HG03135 (cell line): Measurements from ENCODE around the gene PPP2R2C.

Experiments
- ATAC-seq: cut with Tn5 transposase; IDR thresholded peaks from one replicate; pipeline ENCODE4 v1.9.1; 2021; ENCODE audit warnings: mild to moderate bottlenecking, moderate library complexity; ENCODE audit not compliant: unreplicated experiment

PPP2R2C gene

GRCh38 chr4:6449746-6450369 lies 22.6 kb downstream of the PPP2R2C start:
- no peak for ATAC-seq

GRCh38 chr4:6449335-6449734 lies 23.1 kb downstream of the PPP2R2C start:
- ATAC-seq, result no peak

GRCh38 chr4:6448476-6449170 lies 23.8 kb downstream of the PPP2R2C start:
- no peak for ATAC-seq

- no peak for ATAC-seq
These were observed 24.7 kb downstream of the PPP2R2C start for GRCh38 chr4:6447672-6448171.

DNA sequence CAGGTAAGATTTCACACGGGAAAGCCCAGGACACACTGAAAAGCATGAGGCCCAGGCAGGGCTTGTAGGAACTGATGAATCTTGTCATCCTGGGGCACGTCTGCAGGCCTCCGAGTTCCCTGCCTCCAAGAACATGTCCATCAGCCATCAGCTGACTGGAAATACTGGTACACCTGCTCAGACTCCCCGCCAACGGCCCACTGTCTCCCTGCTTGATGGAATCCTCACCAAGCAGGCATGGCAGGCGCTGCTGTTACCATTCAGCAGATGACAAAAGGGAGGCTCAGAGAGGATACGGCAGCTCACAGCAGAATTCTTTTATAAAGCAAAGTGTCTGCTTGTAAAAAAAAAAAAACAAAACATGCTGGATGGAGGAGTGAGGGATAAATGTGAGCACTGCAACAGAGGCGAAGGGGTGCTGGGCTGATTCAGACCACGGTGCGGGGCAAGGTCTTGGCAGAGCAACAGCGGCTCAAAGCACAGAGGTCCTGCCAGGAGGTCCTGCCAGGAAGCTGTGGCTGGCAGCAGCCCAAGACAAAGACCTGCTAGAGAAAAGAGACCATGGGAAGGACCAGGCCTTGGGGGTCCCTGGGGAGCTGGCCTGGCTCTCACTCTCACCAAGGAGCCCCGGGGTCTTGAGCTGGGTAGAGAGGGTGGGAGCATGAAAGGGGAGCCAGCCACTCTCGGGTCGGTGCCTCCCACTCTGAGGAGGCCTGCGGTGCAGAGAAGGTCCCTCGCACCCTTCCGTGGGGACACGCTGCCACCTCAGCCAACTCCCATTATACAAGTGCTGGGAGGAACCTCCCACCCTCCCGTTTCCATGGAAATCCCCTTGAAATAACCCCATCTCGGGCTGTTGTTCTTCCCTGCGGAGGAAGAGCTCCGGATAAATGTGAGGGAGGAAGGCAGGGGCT lies 25.6 kb downstream of the PPP2R2C start:
- no peak for ATAC-seq

DNA sequence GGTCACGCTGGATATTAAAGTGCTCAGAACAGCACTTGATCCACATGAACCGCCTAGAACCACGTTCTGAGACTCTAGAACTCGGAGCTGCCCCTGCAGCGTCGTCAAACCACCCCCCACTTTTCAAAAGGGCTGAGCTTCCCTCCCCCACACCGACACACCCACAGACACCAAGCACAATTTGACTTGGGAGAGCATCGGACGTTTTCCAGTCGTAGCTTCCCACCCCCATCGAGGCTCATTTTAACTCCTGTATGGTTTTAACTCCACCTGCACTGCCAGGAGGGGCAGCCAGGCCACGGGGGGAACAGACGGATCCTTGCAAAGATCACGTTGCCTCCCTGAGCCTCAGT lies 26.3 kb downstream of the PPP2R2C start:
- no peak for ATAC-seq

DNA sequence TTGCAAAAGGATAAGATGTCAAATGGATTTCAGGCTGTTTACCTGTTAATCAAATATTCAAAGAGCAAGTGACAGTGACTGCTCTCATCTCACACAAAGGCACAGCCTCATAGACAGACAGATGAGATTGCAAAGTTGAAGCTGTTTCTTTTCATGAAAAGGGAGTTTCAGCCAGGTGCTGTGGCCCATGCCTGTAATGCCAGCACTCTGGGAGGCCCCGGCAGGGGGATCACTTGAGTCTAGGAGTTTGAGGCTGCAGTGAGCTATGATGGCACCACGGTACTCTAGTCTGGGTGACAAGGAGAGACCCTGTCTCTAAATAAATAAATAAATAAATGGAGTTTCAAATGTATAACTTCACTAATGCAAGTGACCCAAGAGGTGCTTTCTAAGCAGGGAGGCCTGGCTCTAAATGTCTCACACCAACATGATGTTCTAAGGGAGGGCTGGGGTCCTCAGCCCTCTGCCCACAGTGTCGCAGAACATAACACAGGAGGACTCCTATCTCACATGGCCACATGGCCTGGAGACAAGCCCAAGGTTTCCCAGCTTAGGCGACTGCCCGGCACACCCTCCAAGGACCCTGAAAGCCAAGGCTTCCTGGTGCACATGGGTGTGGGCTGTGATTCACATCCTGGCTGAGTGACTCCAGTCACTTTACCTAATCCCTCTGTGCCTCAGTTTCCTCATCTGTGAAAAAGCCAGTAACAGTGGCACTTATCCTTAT lies 26.8 kb downstream of the PPP2R2C start:
- no peak for ATAC-seq

- no peak for ATAC-seq
These were observed 27.8 kb downstream of the PPP2R2C start for GRCh38 chr4:6444582-6444981.

- no peak for ATAC-seq
These were observed 29.1 kb downstream of the PPP2R2C start for GRCh38 chr4:6443035-6444023.

DNA sequence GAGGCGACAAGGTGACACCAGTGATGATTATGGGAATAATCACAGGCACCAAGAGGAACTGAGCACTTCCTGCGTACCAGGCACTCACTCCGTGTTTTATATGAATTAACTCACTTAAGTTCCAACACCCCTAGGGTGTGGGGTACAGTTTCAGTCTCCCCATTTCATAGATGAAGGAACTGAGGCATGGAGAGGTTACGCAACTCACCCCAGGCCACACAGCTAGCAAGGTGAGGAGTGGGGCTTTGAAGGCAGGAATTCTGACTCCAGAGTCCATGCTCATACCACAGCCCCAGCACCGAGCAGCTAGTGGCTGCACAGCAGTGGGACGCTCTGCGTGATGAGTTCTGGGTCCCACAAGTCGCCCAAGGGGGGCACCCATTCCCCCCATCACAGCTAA lies 29.9 kb downstream of the PPP2R2C start:
- ATAC-seq, result no peak

DNA sequence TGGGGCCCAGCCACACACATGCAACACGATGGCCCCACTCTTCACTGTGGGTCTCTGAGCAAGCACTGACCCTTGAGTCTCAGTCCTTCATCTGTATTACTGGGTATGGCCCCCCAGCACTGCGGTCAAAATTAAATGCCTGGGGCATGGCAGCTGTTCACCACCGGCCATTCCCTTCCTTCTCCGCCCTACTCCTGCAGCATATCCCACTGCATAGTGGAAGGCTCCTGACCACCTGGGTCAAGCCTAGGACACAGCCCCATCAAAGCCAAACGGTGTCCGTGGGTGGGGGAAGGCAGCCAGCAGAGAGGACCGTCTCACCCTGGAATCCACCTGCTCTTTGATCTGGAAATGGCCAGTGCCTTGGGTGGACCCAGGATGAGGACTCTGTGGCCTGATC lies 30.7 kb downstream of the PPP2R2C start:
- ATAC-seq, result no peak

- ATAC-seq, result no peak
These were observed 31.2 kb downstream of the PPP2R2C start for GRCh38 chr4:6441202-6441582.

- no peak for ATAC-seq
These were observed 31.8 kb downstream of the PPP2R2C start for GRCh38 chr4:6440506-6441201.

- no peak for ATAC-seq
These were observed 33.2 kb downstream of the PPP2R2C start for GRCh38 chr4:6439120-6439762.

DNA sequence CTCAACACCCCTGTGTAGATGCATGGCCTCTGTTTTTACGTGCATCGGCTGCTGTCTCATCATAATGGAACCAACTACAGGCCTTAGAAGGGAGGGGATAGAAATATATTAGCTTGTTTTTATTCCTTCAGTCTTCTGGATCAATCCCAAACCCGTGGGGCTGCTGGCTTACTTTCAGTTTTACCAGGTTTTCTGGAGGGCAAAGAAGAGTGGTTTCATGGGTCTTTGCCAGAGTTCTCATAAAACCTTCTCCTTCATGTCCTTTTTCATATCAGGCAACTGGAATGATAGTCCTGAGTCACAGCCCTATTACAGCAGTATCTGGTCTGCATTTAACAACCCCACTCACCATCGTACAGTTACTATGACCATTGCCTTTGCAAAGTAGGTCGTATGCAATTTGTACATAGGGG lies 34.6 kb downstream of the PPP2R2C start:
- no peak for ATAC-seq

GRCh38 chr4:6435010-6435409 lies 37.4 kb downstream of the PPP2R2C start:
- no peak for ATAC-seq

GRCh38 chr4:6430927-6431326 lies 41.5 kb downstream of the PPP2R2C start:
- ATAC-seq, result no peak

DNA sequence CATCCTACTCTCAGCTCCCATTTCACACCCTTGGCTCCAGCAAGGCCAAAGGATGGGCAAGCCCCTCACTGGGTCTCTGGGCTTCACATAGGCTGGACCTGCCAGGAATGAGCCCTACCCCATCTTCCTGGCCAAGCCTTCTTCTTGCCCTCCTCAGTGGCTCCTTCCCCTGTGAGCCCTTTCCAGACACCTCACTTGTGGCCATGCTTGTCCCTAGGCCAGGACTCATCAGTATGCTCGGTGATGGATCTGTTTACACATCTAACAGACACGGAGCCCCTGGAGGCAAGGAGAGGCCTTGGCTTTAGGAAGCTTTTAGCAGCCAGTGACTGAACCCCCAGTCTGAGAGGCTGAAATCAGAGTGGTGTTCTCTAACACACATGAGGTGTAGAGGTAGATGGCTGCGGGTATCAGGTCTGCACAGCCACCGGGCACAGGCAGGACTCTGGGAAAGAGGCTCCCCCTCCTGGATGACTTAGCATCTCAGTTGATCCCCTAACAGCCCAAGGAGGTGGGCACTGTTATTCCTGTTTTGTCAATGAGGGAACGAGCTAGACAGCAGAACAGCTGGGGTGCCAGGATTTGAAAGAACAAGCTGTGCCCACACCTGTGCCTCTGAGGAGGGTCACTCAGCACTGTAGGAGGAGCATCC lies 44.8 kb downstream of the PPP2R2C start:
- no peak for ATAC-seq
